OCI-LY7 (cell line): ENCODE results near the gene ACBD6. TPM values are rescaled to one million over a fixed set of nuclear protein-coding genes. Genes with fewer than 3 reads are reported as not detected.
A peak's percentile ranks its signal among the peaks of the same experiment; 100 is the strongest.

Experiments
- BruUV-seq: library from RNA; stranded (reverse); fragments of 400-500 nt; replicated peaks from 2 replicates; lab custom pipeline; 2021; lab: Mats Ljungman, UMichigan
- CTCF ChIA-PET: fragments of 300-600 bp; sonication (Branson Sonifier 250); formaldehyde crosslinking; loops from one replicate; lab custom pipeline; 2022; ENCODE audit warnings: antibody characterized with exemption; ENCODE audit not compliant: unreplicated experiment; lab: Charles Lee
- POLR2A ChIA-PET: fragments of 300-600 bp; sonication (Branson Sonifier 250); formaldehyde crosslinking; loops from one replicate; lab custom pipeline; 2022; ENCODE audit warnings: antibody characterized with exemption; lab: Charles Lee
- DNase-seq: peaks from one replicate; pipeline ENCODE4 v3.0.0-alpha.2; 2015; ENCODE audit warnings: low spot score
- H2AFZ ChIP-seq: fragments of 200-600 bp; sonication (generic), shearing (Covaris generic); 2 replicates; pipeline ENCODE4 v1.6.1; 2014; ENCODE audit warnings: mild to moderate bottlenecking, antibody characterized with exemption, low read length, moderate library complexity
- H3K27ac ChIP-seq: fragments of 200-600 bp; sonication (generic); 2 replicates; pipeline ENCODE4 v1.5.1; 2014; ENCODE audit warnings: mixed run types, low read depth, mild to moderate bottlenecking, moderate library complexity, low read length, inconsistent platforms; ENCODE audit not compliant: poor library complexity, severe bottlenecking
- H3K36me3 ChIP-seq: fragments of 200-600 bp; sonication (generic); 2 replicates; pipeline ENCODE4 v1.6.1; 2014; ENCODE audit warnings: mild to moderate bottlenecking, antibody characterized with exemption, low read length, moderate library complexity, mixed read lengths; ENCODE audit not compliant: insufficient read depth
- H3K4me1 ChIP-seq: fragments of 200-600 bp; sonication (generic); 2 replicates; pipeline ENCODE4 v1.5.1; 2014; ENCODE audit warnings: mild to moderate bottlenecking, low read length; ENCODE audit not compliant: insufficient read depth, poor library complexity, severe bottlenecking
- H3K4me2 ChIP-seq: fragments of 200-600 bp; sonication (generic); 2 replicates; pipeline ENCODE4 v1.6.1; 2014; ENCODE audit warnings: mild to moderate bottlenecking, low read length
- H3K4me3 ChIP-seq: fragments of 200-600 bp; sonication (generic); 2 replicates; pipeline ENCODE4 v1.5.1; 2014; ENCODE audit warnings: mild to moderate bottlenecking, low read depth, low read length; ENCODE audit not compliant: poor library complexity, severe bottlenecking
- H3K79me2 ChIP-seq: fragments of 200-600 bp; sonication (generic); 2 replicates; pipeline ENCODE4 v1.6.1; 2016; ENCODE audit warnings: low read depth, mild to moderate bottlenecking, low read length, moderate library complexity, mixed read lengths; ENCODE audit not compliant: insufficient read depth
- H3K9me2 ChIP-seq: fragments of 200-600 bp; sonication (generic); 2 replicates; pipeline ENCODE4 v1.6.1; 2016; ENCODE audit warnings: mild to moderate bottlenecking, low read length, mixed read lengths; ENCODE audit not compliant: insufficient read depth
- H3K9me3 ChIP-seq: fragments of 200-600 bp; sonication (generic); 2 replicates; pipeline ENCODE4 v1.6.1; 2014; ENCODE audit warnings: mild to moderate bottlenecking, mixed run types, low read length, mixed read lengths
- H4K20me1 ChIP-seq: fragments of 200-600 bp; sonication (generic); 2 replicates; pipeline ENCODE4 v1.6.1; 2014; ENCODE audit warnings: mild to moderate bottlenecking, antibody characterized with exemption, low read length, moderate library complexity, mixed read lengths; ENCODE audit not compliant: insufficient read depth
- EZH2phosphoT487 ChIP-seq: fragments of 200-600 bp; sonication (generic); IDR thresholded peaks from 2 replicates; pipeline ENCODE4 v1.6.1; 2018; ENCODE audit warnings: low read depth, borderline replicate concordance, mild to moderate bottlenecking, mixed run types, antibody characterized with exemption, low read length, moderate library complexity, mixed read lengths
- intact Hi-C: fragments of 100-400 bp; cut with micrococcal nuclease; formaldehyde crosslinking; loops from one replicate; pipeline ENCODE4 v1.10.0; 2022; ENCODE audit not compliant: unreplicated experiment
- total RNA-seq, 2 experiments: library from RNA; depleted of rRNA in 1 of 2; stranded (reverse); fragments of >200 nt in 1 of 2; shearing (Covaris generic) in 1 of 2; gene quantifications; 2 replicates each; pipeline ENCODE4 v1.2.3, GENCODE V29; 2014 to 2022
- TF ChIP-seq, protein P1 (sequence below): fragments of 200-600 bp; sonication (generic); conservative IDR thresholded peaks from 2 replicates; pipeline ENCODE4 v1.5.1; 2014; ENCODE audit warnings: mild to moderate bottlenecking, antibody characterized with exemption, low read length, moderate library complexity, mixed read lengths

ACBD6 gene
- total RNA-seq, 2 experiments from 2014 or later, result 61.2 to 78.4 TPM

GRCh38 chr1:180503280-180503862 lies 994 bp upstream of the ACBD6 start:
- H3K9me2 ChIP-seq, result no peaks in the 10 kb centered on the region
- peaks cover 5% of the 10 kb centered on the region; the same call in 1 of the 2 replicates for H4K20me1 ChIP-seq
- no peak for DNase-seq
- CTCF ChIA-PET, result interaction anchor here (1.2 kb wide), 1 partner anchor 11 kb away, joined by 3 read pairs; no protein-coding TSS in a partner anchor
- peak overlapping the region; percentile 98 for H2AFZ ChIP-seq
- H3K4me1 ChIP-seq, result peaks cover 29% of the 10 kb centered on the region
- peak overlapping the region; percentile 73 for H3K4me2 ChIP-seq
- BruUV-seq, result TSS peak; percentile 86
- peak overlapping the region; percentile 74 for H3K27ac ChIP-seq
- H3K79me2 ChIP-seq, result peaks cover 38% of the 10 kb centered on the region
- no peaks in the 10 kb centered on the region for H3K9me3 ChIP-seq
- POLR2A ChIA-PET, result interaction anchor here (0.7 to 1.9 kb wide), 6 partner anchors 9 to 648 kb away, joined by 3 to 18 read pairs (median 3); no protein-coding TSS in a partner anchor
- H3K4me3 ChIP-seq, result peak overlapping the region; percentile 87
- peaks cover 22% of the 10 kb centered on the region for H3K36me3 ChIP-seq
- no peak for TF ChIP-seq EZH2phosphoT487
- TF ChIP-seq, protein P1, sequence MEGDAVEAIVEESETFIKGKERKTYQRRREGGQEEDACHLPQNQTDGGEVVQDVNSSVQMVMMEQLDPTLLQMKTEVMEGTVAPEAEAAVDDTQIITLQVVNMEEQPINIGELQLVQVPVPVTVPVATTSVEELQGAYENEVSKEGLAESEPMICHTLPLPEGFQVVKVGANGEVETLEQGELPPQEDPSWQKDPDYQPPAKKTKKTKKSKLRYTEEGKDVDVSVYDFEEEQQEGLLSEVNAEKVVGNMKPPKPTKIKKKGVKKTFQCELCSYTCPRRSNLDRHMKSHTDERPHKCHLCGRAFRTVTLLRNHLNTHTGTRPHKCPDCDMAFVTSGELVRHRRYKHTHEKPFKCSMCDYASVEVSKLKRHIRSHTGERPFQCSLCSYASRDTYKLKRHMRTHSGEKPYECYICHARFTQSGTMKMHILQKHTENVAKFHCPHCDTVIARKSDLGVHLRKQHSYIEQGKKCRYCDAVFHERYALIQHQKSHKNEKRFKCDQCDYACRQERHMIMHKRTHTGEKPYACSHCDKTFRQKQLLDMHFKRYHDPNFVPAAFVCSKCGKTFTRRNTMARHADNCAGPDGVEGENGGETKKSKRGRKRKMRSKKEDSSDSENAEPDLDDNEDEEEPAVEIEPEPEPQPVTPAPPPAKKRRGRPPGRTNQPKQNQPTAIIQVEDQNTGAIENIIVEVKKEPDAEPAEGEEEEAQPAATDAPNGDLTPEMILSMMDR, result no peak
- intact Hi-C loops, result loop anchor here (1.0 to 5.0 kb wide), 2 partner anchors 129 to 621 kb away; partner anchors contain the start of genes TOR1AIP1 and XPR1

- Histone ChIP-seq H3K9me3 (no peaks in the 10 kb centered on the region), H2AFZ (peak overlapping the region; percentile 98), H3K27ac (peak overlapping the region; percentile 74), H3K4me2 (peak overlapping the region; percentile 73), H3K36me3 (peaks cover 35% of the 10 kb centered on the region), H3K4me1 (peaks cover 29% of the 10 kb centered on the region), H3K4me3 (peak overlapping the region; percentile 87), H4K20me1 (peaks cover 5% of the 10 kb centered on the region; the same call in 1 of the 2 replicates), H3K9me2 (no peaks in the 10 kb centered on the region), H3K79me2 (peaks cover 52% of the 10 kb centered on the region)
- ChIA-PET POLR2A (interaction anchor here (0.5 to 1.9 kb wide), 14 partner anchors 9 to 1469 kb away, joined by 3 to 18 read pairs (median 4); no protein-coding TSS in a partner anchor), CTCF (interaction anchor here (0.5 to 0.7 kb wide), 4 partner anchors 73 to 595 kb away, joined by 3 to 6 read pairs (median 4); no protein-coding TSS in a partner anchor)
- intact Hi-C loops, result loop anchor here (5.0 kb wide), 1 partner anchor 620 kb away; the partner anchor contains the start of gene TOR1AIP1
- DNase-seq, result peak; percentile 63
- no TSS peak for BruUV-seq
- TF ChIP-seq, protein P1, result no peak
Observed at GRCh38 chr1:180501865-180502360, 464 bp downstream of the ACBD6 start.
